WTC11 (cell line): ENCODE measurements around the gene HPCAL1. TPM values are rescaled to one million over a fixed set of nuclear protein-coding genes. Genes with fewer than 3 reads are reported as not detected.

Experiments used
- ATAC-seq: fragments of 200-7000 bp; cut with Tn5 transposase; 2 replicates; pipeline ENCODE4 v1.10.0; 2021; ENCODE audit warnings: mild to moderate bottlenecking, moderate library complexity
- CTCF ChIA-PET: fragments of 300-600 bp; sonication (Branson Sonifier 250); formaldehyde crosslinking; loops from one replicate; lab custom pipeline; 2021; ENCODE audit warnings: antibody characterized with exemption; lab: Charles Lee
- POLR2A ChIA-PET: fragments of 350-600 bp; sonication (Branson Sonifier 250); formaldehyde crosslinking; loops from one replicate; lab custom pipeline; 2021; ENCODE audit warnings: antibody characterized with exemption; lab: Charles Lee
- DNase-seq: peaks from one replicate; pipeline ENCODE4 v3.0.0; 2021; ENCODE audit warnings: low spot score
- H3K27ac Mint-ChIP-seq: 2 replicates; pipeline ENCODE4 v1.8.0; 2021; ENCODE audit warnings: mixed read lengths
- H3K27me3 Mint-ChIP-seq: 2 replicates; pipeline ENCODE4 v1.8.0; 2021; ENCODE audit warnings: low read depth, mild to moderate bottlenecking, moderate library complexity, mixed read lengths
- H3K36me3 Mint-ChIP-seq: 2 replicates; pipeline ENCODE4 v1.8.0; 2021; ENCODE audit warnings: mixed read lengths
- H3K4me1 Mint-ChIP-seq: 2 replicates; pipeline ENCODE4 v1.8.0; 2022; ENCODE audit warnings: mixed read lengths
- H3K4me3 Mint-ChIP-seq: 2 replicates; pipeline ENCODE4 v1.8.0; 2021; ENCODE audit warnings: mild to moderate bottlenecking, moderate library complexity, mixed read lengths
- H3K9me3 Mint-ChIP-seq: 2 replicates; pipeline ENCODE4 v1.8.0; 2021; ENCODE audit warnings: mixed read lengths
- ATF2 ChIP-seq: sonication (generic); formaldehyde crosslinking; IDR thresholded peaks from 2 replicates; pipeline ENCODE4 v1.8.1; 2022; ENCODE audit warnings: low read depth, missing genetic modification reagents, borderline replicate concordance
- CDX4 ChIP-seq: fragments of 250-450 bp; sonication (Bioruptor Pico); IDR thresholded peaks from 2 replicates; pipeline ENCODE4 v1.9.0; 2021; ENCODE audit warnings: moderate library complexity, mild to moderate bottlenecking, inconsistent platforms, borderline replicate concordance
- E2F1 ChIP-seq: sonication (generic); formaldehyde crosslinking; IDR thresholded peaks from 2 replicates; pipeline ENCODE4 v1.8.0; 2022; ENCODE audit warnings: mild to moderate bottlenecking, missing genetic modification reagents
- E2F4 ChIP-seq: sonication (generic); formaldehyde crosslinking; IDR thresholded peaks from 2 replicates; pipeline ENCODE4 v1.8.1; 2022; ENCODE audit warnings: low read depth, mild to moderate bottlenecking, moderate library complexity, missing genetic modification reagents, borderline replicate concordance
- FOXP1 ChIP-seq: sonication (generic); formaldehyde crosslinking; IDR thresholded peaks from 2 replicates; pipeline ENCODE4 v1.8.0; 2022; ENCODE audit warnings: missing genetic modification reagents, mild to moderate bottlenecking, moderate library complexity, borderline replicate concordance
- IRF1 ChIP-seq: sonication (generic); formaldehyde crosslinking; IDR thresholded peaks from 2 replicates; pipeline ENCODE4 v1.8.0; 2023; ENCODE audit warnings: missing genetic modification reagents
- NR3C1 ChIP-seq: sonication (generic); formaldehyde crosslinking; conservative IDR thresholded peaks from 2 replicates; pipeline ENCODE4 v1.8.1; 2023; ENCODE audit warnings: low read depth, mild to moderate bottlenecking, missing genetic modification reagents
- SOX15 ChIP-seq: fragments of 250-450 bp; sonication (Bioruptor Pico); IDR thresholded peaks from 2 replicates; pipeline ENCODE4 v1.9.0; 2021; ENCODE audit warnings: mild to moderate bottlenecking
- ZNF121 ChIP-seq: sonication (generic); formaldehyde crosslinking; IDR thresholded peaks from 2 replicates; pipeline ENCODE4 v1.8.0; 2023; ENCODE audit warnings: missing genetic modification reagents
- ZNF138 ChIP-seq: sonication (generic); formaldehyde crosslinking; conservative IDR thresholded peaks from 2 replicates; pipeline ENCODE4 v1.8.1; 2022; ENCODE audit warnings: mild to moderate bottlenecking, moderate library complexity, missing genetic modification reagents
- ZNF423 ChIP-seq: fragments of 250-450 bp; sonication (Bioruptor Pico); IDR thresholded peaks from 2 replicates; pipeline ENCODE4 v2.1.2; 2022; ENCODE audit warnings: mild to moderate bottlenecking, moderate library complexity
- ZNF532 ChIP-seq: fragments of 250-450 bp; sonication (Bioruptor Pico); IDR thresholded peaks from 2 replicates; pipeline ENCODE4 v1.9.0; 2021; ENCODE audit warnings: mild to moderate bottlenecking, borderline replicate concordance
- total RNA-seq: library from RNA; stranded (reverse); gene quantifications from 3 replicates; pipeline ENCODE4 v1.2.3, GENCODE V29; 2021

Gene HPCAL1
- total RNA-seq, 1 experiment from 2014 or later = 11.8 TPM

GRCh38 chr2:10254373-10255188 lies 48.1 kb upstream of the HPCAL1 start (continued):
- TF ChIP-seq E2F4 (CRISPR knock-in tag) (no peak), ZNF138 (CRISPR knock-in tag) (no peak), NR3C1 (CRISPR knock-in tag) (no peak)

GRCh38 chr2:10255189-10256030 lies 47.3 kb upstream of the HPCAL1 start:
- TF ChIP-seq SOX15 (CRISPR knock-in tag) (no peak), IRF1 (no peak), ZNF532 (no peak), ZNF121 (CRISPR knock-in tag) (no peak), E2F4 (CRISPR knock-in tag) (no peak), ZNF423 (CRISPR knock-in tag) (no peak), FOXP1 (CRISPR knock-in tag) (0 out of 2 replicates have a peak, but pooled peaks have one; percentile 39), ATF2 (CRISPR knock-in tag) (0 out of 2 replicates have a peak, but pooled peaks have one; percentile 31), E2F1 (CRISPR knock-in tag) (no peak), CDX4 (no peak)
- ChIA-PET POLR2A (no interaction called here), CTCF (interaction anchor here (0.6 to 3.8 kb wide), 5 partner anchors 16 to 179 kb away, joined by 3 to 19 read pairs (median 5); no protein-coding TSS in a partner anchor)
- no peaks in the 10 kb centered on the region for H3K27me3 Mint-ChIP-seq
- peaks cover 5% of the 10 kb centered on the region for H3K9me3 Mint-ChIP-seq
- ATAC-seq = no peak
- H3K36me3 Mint-ChIP-seq = no peaks in the 10 kb centered on the region
- H3K4me1 Mint-ChIP-seq = 0 out of 2 replicates have a peak, but pooled peaks cover under 1% of the 10 kb centered on the region
- peak; percentile 4 for DNase-seq
- no peak overlapping the region for H3K27ac Mint-ChIP-seq
- no peak overlapping the region for H3K4me3 Mint-ChIP-seq
